Inferior parietal cortex (tissue), 1 donor: ENCODE data around the gene DNAL1.
"Not testable (repeated sequence)": the region's sequence is repeated elsewhere in the genome, so short reads cannot be mapped to it uniquely, and the experiment has no call there.

ENCODE experiments used
- DNase-seq: peaks from one replicate; pipeline ENCODE4 v3.0.0-alpha.2; 2016; ENCODE audit errors: extremely low spot score

Gene DNAL1

DNA sequence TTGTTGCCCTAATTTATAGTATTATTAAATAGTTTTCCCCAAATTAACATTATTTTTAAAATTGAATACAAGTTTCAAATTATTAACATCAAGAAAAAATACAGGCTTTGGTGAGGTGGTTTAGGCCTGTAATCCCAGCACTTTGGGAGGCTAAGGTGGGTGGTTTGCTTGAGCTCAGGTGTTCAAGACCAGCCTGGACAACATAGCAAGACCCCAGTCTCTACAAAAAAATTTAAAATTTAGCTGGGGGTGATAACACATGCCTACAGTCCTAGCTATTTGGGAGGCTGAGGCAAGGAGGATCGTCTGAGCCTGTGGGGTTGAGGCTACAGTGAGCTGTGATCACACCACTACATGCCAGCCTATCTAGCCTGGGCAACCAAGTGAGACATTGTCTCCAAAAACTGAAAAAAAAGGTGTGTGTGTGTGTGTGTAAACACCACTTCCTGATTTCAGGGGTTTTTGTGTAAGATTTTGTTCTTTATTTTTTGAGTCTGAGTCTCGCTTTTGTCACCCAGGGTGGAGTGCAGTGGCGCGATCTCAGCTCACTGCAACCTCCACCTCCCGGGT lies 3.9 kb upstream of the DNAL1 start:
- no peak for DNase-seq

DNA sequence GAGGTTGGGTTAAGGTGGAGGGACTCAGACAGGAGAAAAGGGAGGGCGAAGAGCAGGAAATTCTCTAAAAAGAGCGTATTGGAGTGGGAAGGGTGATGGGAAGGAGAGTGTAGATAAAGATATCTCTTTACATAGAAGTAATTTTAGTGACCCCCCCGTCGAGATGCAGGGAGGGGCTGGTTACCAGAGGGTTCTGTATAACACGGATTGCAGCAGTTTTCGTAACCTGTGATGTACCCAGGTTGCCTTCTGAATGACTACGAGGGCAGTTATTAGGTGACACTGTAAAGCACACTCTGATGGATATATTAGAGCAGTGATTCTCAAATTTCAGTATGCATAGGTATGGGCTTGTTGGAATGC lies 443 bp downstream of the DNAL1 start:
- DNase-seq: no peak

DNA sequence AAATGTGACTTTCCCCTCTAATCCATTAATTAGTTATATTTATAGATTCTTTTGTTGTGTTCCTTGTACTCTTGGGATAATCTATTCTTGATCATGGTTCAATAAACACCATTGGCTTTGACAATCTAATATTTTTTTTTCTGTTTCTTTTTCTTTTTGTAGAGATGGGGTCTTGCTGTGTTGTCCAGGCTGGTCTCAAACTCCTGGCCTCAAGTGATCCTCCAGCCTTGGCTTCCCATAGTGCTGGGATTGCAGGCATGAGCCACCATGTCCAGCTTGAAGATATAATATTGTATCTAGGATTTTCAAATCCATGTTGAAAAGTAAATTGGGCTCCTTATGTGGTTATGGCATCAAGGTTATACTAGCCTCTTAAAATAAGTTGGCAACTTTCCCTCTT lies 6.2 kb downstream of the DNAL1 start:
- DNase-seq: no peak

DNA sequence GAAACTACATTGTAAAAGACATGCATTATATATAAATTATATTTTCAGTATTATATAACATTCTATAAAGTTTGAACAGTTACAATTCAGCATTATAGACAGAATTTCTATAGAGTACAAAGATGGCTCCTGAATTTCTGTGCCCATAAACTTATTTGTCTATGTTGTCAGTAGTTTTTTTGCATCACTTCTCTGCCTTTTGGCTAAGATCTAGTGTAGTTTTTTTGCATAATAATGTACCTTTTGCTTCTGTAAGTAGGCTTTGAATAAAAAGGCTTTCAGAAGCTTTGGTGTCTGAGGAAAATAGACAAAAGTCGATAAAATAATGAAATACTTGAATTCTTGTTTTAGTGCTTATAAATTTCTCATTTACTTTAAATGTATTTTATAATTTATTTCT lies 11.1 kb downstream of the DNAL1 start:
- DNase-seq: no peak

DNA sequence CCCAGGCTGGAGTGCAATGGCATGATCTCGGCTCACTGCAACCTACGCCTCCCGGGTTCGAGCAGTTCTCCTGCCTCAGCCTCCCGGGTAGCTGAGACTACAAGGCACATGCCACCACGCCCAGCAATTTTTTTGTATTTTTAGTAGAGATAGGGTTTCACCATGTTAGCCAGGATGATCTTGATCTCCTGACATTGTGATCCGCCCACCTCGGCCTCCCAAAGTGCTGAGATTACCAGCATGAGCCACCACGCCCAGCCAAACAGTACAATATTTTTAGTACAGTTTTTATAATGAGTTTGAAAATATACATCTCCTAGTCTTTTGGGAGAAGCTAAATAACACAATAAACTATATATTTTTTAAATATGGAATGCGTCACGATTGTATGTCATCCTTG lies 14.4 kb downstream of the DNAL1 start:
- DNase-seq: not testable (repeated sequence)

DNA sequence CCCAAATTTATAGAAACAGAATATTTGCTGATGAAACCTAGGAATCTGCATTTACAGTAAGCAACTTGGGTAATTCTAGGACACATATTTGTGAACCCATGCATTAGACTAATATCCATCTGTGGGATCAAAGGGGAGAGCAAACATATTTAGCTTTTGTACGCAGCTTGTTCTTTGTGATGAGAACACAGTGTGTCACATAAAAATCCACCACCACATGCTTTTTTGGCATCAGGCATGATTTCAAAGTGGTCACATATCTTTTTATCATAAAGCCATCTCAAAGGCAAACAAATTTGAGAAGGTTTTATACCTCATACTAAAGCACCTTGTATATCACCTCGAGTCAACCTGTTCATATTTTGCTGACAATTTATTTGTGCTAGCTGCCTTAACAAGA lies 15.7 kb downstream of the DNAL1 start:
- DNase-seq: no peak

DNA sequence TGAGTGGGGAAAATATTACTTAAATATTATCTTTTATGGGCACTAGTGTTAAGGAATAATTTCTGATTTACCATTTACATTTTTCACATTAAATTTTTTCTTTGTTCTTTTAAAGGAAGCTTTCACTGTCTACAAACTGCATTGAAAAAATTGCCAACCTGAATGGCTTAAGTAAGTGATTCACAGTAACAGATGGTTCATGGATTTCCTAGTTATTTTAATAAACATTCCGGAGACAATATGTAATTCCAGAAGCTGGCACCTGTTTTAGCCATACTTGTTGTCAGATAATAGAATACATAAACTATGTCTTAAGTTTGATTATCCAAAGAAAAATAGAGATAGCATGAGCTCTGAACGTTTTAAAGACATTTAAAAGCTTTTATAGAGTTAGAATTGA lies 17.1 kb downstream of the DNAL1 start:
- no peak for DNase-seq

DNA sequence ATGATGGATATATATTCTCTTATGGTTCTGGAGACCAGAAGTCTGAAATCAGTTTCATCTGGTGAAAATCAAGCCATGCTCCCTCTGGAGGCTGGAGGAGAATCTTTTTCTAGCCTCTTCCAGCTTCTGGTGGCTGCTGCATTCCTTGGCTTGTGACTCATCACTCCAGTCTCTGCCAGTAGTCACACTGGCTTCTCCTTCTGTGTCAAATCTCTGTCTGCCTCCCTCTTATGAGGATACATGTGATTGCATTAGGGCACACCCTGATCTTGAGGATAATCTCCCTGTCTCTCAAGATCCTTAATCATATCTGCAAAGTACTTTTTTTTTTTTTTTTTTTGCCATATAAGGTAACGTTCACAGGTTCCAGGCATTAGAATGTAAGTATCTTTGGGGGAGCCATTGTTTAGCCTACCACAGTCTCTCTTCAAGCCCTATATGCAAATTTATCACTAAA lies 17.7 kb downstream of the DNAL1 start:
- no peak for DNase-seq

DNA sequence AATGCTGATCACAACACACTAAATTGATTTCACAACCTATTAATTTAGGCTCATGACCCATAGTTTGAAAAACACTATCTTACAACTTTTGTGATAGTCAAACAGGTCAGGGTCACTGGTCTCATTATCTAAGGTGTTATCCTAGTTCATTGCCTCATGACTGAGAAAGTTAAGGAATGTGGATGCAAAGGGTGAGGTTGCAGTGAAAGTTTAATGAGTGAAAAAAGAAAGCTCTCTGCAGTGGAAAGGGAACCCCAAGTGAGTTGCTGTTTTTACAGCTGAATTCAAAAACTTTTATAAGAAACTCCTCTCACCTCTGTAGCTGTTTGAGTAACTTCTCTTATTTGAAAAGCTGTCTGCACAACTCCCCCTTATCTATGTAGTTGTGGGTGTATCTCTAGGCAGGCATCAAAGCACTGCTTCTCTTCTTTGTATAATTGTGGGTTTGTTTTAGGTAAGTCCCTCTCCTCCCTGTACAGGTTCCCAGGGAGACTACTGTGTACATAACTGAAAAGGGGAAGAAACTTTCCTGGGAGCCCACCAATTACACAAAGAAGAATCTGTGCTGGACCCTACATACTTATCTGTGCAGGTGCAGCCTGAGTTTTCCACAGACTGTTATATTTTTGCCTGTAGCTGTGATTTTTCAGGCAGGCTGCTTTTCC lies 18.9 kb downstream of the DNAL1 start:
- DNase-seq: no peak

DNA sequence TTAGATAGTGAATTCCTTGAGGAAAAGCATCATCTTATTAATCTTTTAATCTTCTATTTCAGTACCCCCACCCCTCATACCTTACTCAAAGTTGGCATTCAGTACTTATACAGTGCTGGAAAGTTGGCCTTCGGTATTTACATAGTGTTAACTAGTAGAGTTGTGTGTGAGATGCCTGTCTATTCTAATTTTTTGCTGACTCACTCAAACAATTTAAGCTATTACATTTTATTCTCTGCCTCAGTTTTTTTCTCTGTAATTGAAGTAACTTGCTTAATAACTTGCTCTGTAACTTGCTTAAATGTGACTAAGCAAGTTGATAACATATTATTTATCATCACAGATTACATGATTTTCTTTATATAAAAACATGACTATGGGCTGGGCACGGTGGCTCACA lies 20.3 kb downstream of the DNAL1 start:
- no peak for DNase-seq

DNA sequence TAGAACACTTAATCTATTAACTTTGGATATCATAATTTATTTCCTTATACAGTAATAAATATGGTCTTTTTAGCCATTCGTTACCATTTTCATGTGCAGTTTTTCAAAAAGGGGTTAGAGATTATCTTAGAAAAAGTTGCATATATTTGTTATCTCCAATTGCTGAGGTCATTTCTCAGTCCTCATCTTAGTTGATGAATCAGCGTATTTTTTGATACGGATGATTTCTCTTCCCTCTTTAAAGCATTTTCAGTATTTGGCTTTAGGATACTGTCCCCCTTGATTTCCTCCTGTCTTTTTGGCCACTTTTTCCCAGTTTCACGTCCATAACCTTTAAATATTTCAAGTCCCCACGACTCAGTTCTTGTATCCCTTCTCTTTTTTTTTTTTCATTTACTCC lies 21.8 kb downstream of the DNAL1 start:
- no peak for DNase-seq

DNA sequence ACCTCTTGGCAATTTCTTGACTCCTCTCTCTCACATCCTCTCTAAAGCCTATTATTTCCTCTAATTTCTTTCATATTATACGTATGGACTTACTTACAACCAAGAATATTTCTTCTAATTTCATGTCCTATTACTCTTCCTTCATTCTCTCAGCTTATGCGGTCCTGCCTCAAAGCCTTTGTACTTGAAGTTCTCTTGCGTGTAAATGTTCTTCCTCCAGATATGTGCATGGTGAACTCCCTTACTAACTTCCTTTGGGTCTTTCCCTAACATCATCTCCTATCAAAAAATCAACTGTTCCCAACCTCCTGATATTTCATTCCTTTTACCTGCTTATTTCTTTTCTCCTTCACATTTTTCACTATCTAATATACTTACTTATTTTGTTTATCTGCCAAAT lies 23.1 kb downstream of the DNAL1 start:
- no peak for DNase-seq

DNA sequence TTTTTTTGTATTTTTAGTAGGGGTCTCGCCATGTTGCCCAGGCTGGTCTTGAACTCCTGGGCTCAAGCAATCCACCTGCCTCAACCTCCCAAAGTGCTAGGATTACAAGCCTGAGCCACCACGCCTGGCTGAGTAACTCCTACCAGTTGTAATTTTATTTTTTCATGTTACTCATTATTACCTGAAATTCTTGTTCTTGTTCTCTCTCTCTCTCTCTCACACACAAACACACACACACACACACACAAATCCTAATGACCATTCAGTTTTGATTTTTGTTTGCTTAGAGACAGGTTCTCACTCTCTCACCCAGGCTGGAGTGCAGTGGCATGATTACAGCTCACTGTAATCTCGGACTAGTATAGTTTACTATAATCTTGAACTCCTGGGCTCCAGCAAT lies 30.2 kb downstream of the DNAL1 start:
- DNase-seq: no peak

DNA sequence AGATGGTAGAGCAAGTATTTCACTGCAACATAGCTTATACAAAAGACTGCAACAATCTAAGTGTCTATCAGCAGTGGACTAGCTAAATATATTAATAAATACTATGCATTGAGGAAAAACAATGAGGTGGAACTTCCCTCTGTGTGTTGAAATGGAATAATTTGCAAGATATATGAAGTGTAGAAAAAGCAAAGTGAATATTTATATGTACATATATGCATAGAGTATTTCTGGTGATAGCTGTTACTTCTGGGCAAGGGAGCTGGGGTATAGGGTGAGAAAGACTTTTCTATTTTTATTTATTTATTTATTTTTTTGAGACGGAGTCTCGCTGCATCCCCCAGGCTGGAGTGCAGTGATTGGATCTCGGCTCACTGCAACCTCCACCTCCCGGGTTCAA lies 33.9 kb downstream of the DNAL1 start:
- DNase-seq: no peak

DNA sequence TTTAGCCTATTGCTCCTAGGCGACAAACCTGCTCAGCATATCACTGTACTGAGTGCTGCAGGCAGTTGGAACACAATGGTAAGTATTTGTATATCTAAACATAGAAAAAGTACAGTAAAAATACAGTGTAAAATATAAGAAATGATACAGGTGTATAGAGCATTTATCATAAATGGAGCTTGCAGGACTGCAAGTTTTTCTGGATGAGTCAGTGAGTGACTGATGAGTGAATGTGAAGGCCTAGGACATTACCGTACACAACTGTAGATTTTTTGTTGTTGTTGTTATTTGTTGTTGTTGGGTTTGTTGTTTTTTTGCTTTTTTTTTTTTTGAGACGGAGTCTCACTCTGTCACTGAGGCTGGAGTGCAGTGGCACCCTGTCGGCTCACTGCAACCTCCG lies 36.0 kb downstream of the DNAL1 start:
- DNase-seq: no peak

DNA sequence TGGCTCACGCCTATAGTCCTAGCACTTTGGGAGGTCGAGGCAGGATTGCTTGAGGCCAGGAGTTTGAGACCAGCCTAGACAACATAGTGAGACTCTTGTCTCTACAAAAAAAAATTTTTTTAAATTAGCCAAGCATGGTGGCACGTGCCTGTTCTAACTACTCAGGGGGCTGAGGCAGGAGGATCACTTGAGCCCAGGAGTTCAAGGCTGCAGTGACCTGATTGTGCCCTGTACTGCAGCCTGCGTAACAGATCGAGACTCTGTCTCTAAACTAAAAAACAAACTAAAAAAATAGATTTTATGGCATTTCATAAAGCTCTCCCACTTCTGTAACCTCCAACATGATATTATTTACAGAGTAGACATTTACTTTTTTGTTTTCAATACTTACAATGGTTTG lies 39.8 kb downstream of the DNAL1 start:
- DNase-seq: no peak

DNA sequence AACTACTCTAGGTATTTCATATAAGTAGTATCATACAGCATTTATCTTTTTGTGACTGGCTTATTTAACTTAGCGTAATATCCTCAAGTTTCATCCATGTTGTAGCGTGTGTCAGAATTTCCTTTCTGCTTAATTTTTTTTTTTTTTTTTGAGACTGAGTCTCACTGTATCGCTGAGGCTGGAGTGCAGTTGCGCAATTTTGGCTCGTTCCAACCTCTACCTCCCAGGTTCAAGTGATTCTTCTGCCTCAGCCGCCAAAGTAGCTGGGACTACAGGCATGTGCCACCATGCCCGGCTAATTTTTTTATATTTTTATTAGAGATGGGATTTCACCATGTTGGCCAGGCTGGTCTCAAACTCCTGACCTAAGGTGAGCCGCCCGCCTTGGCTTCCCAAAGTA lies 40.5 kb downstream of the DNAL1 start:
- no peak for DNase-seq

DNA sequence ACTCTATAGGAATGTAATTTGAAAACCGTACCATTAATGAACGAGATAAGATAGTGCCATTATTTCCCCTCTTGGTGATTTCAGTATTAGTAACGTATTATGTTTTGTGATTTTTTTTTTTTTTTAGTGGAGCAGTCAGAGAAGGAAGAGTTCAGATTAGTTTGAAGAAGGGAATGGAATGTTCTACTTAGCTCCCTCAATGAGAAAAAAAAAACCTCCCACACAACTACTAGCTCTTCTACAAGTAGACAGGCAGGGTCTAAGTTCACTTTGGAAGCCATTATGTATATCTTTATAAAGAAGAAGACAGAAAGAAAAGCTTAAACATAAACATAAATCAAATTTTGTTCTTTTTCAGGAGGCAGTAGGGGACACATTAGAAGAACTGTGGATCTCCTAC lies 42.1 kb downstream of the DNAL1 start:
- DNase-seq: no peak

DNA sequence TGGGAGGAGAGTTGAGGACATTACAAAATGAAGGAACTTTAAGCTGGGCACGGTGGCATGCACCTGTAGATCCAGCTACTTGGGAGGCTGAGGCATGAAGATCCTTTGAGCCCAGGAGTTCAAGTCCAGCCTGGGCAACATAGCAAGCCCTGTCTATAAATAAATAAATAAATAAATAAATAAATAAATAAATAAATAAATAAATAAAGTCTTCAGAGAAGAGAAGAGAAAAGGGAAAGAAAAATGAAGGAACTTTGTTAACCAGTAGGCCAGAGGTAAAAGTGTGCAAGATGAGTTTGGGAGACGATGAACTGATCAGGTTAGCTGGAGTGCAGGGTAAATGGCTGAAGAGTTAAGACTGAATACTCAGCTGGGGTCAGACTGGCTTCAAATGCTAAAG lies 49.3 kb downstream of the DNAL1 start:
- DNase-seq: no peak

DNA sequence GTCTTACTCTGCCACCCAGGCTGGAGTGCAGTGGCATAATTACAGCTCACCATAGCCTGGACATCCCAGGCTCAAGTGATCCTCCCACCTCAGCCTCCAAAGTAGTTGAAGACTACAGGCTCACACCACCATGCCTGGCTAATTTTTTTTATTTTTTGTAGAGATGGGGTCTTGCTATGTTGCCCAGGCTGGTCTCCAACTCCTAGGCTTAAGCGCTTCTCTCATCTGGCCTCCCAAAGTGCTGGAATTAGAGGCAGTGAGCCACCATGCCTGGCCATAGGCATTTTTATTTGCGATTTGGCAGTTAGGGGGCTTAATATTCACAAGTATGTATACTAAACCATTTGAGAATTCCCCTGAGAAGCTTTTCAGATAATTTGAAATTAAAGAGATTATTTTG lies 50.3 kb downstream of the DNAL1 start:
- no peak for DNase-seq

DNA sequence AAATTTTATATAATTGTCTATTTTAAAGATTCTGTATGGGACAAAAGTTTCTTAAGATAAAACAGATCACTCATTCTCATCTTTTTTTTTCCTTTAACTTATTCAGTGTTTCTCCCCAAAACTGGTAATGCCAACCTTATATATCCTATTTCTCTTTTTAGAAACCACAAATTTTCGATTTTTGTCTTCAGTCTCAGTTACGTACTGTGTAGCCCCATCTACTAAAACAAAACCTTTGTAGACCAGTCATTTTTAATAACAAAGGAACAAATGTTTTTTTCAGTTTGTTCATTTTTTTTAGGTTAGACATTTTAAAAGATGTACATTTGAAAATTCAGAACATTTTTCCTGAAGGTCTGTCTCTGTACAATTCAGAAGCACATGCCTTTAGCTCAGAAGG lies 51.2 kb downstream of the DNAL1 start:
- DNase-seq: no peak

DNA sequence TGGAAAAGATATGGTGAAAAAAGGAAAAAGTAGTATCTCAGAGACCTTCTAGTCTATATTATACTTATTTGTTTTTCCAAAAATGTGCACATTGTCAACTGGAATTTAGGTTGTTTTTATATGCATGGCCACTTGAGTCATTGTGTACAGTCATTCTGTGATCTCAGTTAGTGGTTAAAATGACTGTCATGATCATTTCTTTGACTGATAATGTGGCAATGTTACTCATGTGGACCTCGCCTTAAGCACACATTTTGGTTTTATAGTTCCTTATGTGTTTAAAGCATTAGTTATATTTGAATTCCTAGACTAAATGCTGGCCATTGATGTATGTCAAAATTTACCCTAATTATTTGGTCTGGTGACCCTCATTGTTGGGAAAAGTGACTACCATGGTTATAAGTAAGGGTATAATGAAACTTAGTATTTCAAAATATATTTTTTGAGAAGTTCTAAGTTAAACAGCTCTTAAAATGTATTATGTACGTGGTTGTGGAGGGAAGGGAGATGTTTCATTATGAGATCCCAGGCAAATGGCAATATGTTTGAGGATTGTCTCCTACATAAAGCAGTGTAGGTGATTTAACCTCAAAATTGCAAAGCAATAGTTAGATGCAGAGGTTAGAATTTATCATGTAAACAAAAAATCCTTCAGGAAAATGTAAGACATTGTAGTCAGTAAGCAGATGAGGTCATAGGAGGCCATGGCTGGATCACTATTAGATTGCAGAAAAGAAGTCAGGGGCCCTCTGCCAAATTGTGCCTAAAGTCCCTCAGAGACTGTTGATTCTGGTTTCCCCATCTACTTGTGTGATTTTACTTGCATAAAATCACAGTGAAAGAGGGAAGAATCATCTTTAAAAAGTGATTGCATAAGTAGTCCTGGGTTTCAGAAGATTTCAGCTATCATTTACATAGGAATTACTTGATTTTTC lies 51.9 kb downstream of the DNAL1 start:
- DNase-seq: no peak

DNA sequence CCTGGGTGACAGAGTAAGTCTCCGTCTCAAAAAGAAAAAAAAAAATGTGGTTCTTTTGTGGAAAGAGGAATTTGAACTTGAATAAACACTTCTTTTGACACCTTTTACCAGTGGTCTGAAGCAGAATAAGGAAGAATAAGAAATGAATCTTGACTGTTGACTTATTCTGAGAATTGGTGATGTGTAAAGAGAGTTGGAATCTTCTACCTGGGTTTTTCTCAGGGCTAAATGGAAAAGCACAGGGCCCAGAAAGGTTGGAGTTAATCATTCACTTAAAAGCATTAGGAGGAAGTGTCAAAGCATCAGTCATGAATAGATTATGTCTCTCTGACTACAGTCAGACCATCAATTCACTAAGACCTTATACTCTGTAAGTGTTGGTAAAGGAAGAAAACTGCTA lies 55.5 kb downstream of the DNAL1 start:
- no peak for DNase-seq
